PC-9 (cell line): ENCODE results near the gene GABRB3. TPM values are rescaled to one million over a fixed set of nuclear protein-coding genes. Genes with fewer than 3 reads are reported as not detected.

Experiments used
- BruUV-seq: library from RNA; stranded (reverse); fragments of 400-500 nt; replicated peaks from 2 replicates; lab custom pipeline; 2021; lab: Mats Ljungman, UMichigan
- CTCF ChIA-PET: fragments of 300-600 bp; sonication (Branson Sonifier 250); formaldehyde crosslinking; loops from one replicate; lab custom pipeline; 2022; ENCODE audit warnings: antibody characterized with exemption; lab: Charles Lee
- POLR2A ChIA-PET: fragments of 300-600 bp; sonication (Branson Sonifier 250); formaldehyde crosslinking; loops from one replicate; lab custom pipeline; 2022; ENCODE audit warnings: antibody characterized with exemption; ENCODE audit not compliant: unreplicated experiment; lab: Charles Lee
- DNase-seq, 2 experiments: peaks; one replicate each; pipeline versions ENCODE4 v3.0.0 to v3.0.0-alpha.2; 2015 to 2022; ENCODE audit warnings: mixed read lengths in 1 of 2
- H2AFZ ChIP-seq: fragments of 200-600 bp; sonication (generic); 2 replicates; pipeline ENCODE4 v1.8.1; 2017; ENCODE audit warnings: antibody characterized with exemption
- H3F3A ChIP-seq: fragments of 200-600 bp; sonication (generic); 2 replicates; pipeline ENCODE4 v1.8.1; 2017; ENCODE audit warnings: antibody characterized with exemption, mild to moderate bottlenecking, low read depth; ENCODE audit not compliant: insufficient read depth
- H3K27ac ChIP-seq: fragments of 200-600 bp; sonication (generic); 2 replicates; pipeline ENCODE4 v1.6.1; 2016; ENCODE audit warnings: mixed run types
- H3K27me3 ChIP-seq: fragments of 200-600 bp; sonication (generic); 2 replicates; pipeline ENCODE4 v1.6.1; 2016; ENCODE audit warnings: low read depth, mixed run types; ENCODE audit not compliant: insufficient read depth
- H3K36me3 ChIP-seq: fragments of 200-600 bp; sonication (generic); 2 replicates; pipeline ENCODE4 v1.6.1; 2016; ENCODE audit warnings: low read depth, mixed run types
- H3K4me1 ChIP-seq: fragments of 200-600 bp; sonication (generic); replicated peaks from 2 replicates; pipeline ENCODE4 v1.6.1; 2016; ENCODE audit warnings: mixed run types; ENCODE audit not compliant: insufficient read depth
- H3K4me2 ChIP-seq: fragments of 200-600 bp; sonication (generic); 2 replicates; pipeline ENCODE4 v1.6.1; 2017; ENCODE audit warnings: mixed run types
- H3K4me3 ChIP-seq: fragments of 200-600 bp; sonication (generic); 2 replicates; pipeline ENCODE4 v1.6.1; 2016; ENCODE audit warnings: mixed run types
- H3K79me2 ChIP-seq: fragments of 200-600 bp; sonication (generic); 2 replicates; pipeline ENCODE4 v1.6.1; 2017; ENCODE audit warnings: low read depth, mixed run types
- H3K9me2 ChIP-seq: fragments of 200-600 bp; sonication (generic); 2 replicates; pipeline ENCODE4 v1.8.1; 2017; ENCODE audit warnings: mild to moderate bottlenecking; ENCODE audit not compliant: insufficient read depth
- H3K9me3 ChIP-seq: fragments of 200-600 bp; sonication (generic); 2 replicates; pipeline ENCODE4 v1.8.1; 2016; ENCODE audit warnings: low read depth; ENCODE audit not compliant: insufficient read depth
- H4K20me1 ChIP-seq: fragments of 200-600 bp; sonication (generic); 2 replicates; pipeline ENCODE4 v1.8.1; 2017; ENCODE audit not compliant: insufficient read depth
- CTCF ChIP-seq: fragments of 200-600 bp; sonication (generic); conservative IDR thresholded peaks from 2 replicates; pipeline ENCODE4 v1.6.1; 2017; ENCODE audit warnings: mixed run types, antibody characterized with exemption, mild to moderate bottlenecking, moderate library complexity
- EZH2 ChIP-seq: fragments of 200-600 bp; sonication (generic); IDR thresholded peaks from 2 replicates; pipeline ENCODE4 v1.8.0; 2017; ENCODE audit warnings: antibody characterized with exemption, low read depth
- intact Hi-C: fragments of 100-400 bp; cut with micrococcal nuclease; formaldehyde crosslinking; loops from one replicate; pipeline ENCODE4 v1.10.0; 2022; ENCODE audit not compliant: unreplicated experiment
- total RNA-seq: library from RNA; stranded (reverse); gene quantifications from 2 replicates; pipeline ENCODE4 v1.2.3, GENCODE V29; 2021

GABRB3 gene
- total RNA-seq, 1 experiment from 2014 or later = 6.3 TPM

- H3K79me2 ChIP-seq = no peaks in the 10 kb centered on the region
- no peaks in the 10 kb centered on the region for H3F3A ChIP-seq
- H3K9me2 ChIP-seq = no peaks in the 10 kb centered on the region
- no TSS peak for BruUV-seq
- H3K9me3 ChIP-seq = no peaks in the 10 kb centered on the region
- DNase-seq = no peak
- H3K4me3 ChIP-seq = no peak overlapping the region
- H3K27ac ChIP-seq = no peak overlapping the region
- no peaks in the 10 kb centered on the region for H3K27me3 ChIP-seq
- ChIA-PET CTCF (no interaction called here), POLR2A (no interaction called here)
- intact Hi-C loops = no loop called here
- no peak overlapping the region for H2AFZ ChIP-seq
- no peaks in the 10 kb centered on the region for H3K4me1 ChIP-seq
- H3K36me3 ChIP-seq = no peaks in the 10 kb centered on the region
- H3K4me2 ChIP-seq = no peak overlapping the region
- no peaks in the 10 kb centered on the region for H4K20me1 ChIP-seq
- TF ChIP-seq EZH2 = no peak
- TF ChIP-seq CTCF = no peak
Observed at GRCh38 chr15:26564361-26564760, 208.5 kb downstream of the GABRB3 start.

- no TSS peak for BruUV-seq
- H3K4me3 ChIP-seq = no peak overlapping the region
- POLR2A ChIA-PET = no interaction called here
- H3K27ac ChIP-seq = no peak overlapping the region
- no peaks in the 10 kb centered on the region for H3F3A ChIP-seq
- no peaks in the 10 kb centered on the region for H3K9me2 ChIP-seq
- intact Hi-C loops = no loop called here
- no peaks in the 10 kb centered on the region for H3K36me3 ChIP-seq
- H3K4me2 ChIP-seq = no peak overlapping the region
- H3K4me1 ChIP-seq = no peaks in the 10 kb centered on the region
- H3K9me3 ChIP-seq = no peaks in the 10 kb centered on the region
- no peak for DNase-seq
- no peaks in the 10 kb centered on the region for H3K79me2 ChIP-seq
- H2AFZ ChIP-seq = no peak overlapping the region
- no peak for TF ChIP-seq CTCF
- no peak for TF ChIP-seq EZH2
- CTCF ChIA-PET = no interaction called here
- H3K27me3 ChIP-seq = no peaks in the 10 kb centered on the region
- H4K20me1 ChIP-seq = no peaks in the 10 kb centered on the region
Observed at GRCh38 chr15:26562336-26562735, 210.5 kb downstream of the GABRB3 start.

GRCh38 chr15:26561896-26562295 is 211.0 kb downstream of the GABRB3 start:
- ChIA-PET POLR2A (no interaction called here), CTCF (no interaction called here)
- H3K27ac ChIP-seq = no peak overlapping the region
- H3K4me2 ChIP-seq = no peak overlapping the region
- no peaks in the 10 kb centered on the region for H3K79me2 ChIP-seq
- BruUV-seq = no TSS peak
- no peaks in the 10 kb centered on the region for H3K9me3 ChIP-seq
- no peaks in the 10 kb centered on the region for H3K4me1 ChIP-seq
- H3K4me3 ChIP-seq = no peak overlapping the region
- no peaks in the 10 kb centered on the region for H3K36me3 ChIP-seq
- no peaks in the 10 kb centered on the region for H3F3A ChIP-seq
- TF ChIP-seq EZH2 = no peak
- no peak for TF ChIP-seq CTCF
- no peaks in the 10 kb centered on the region for H3K27me3 ChIP-seq
- H2AFZ ChIP-seq = no peak overlapping the region
- no peaks in the 10 kb centered on the region for H3K9me2 ChIP-seq
- DNase-seq = no peak
- H4K20me1 ChIP-seq = no peaks in the 10 kb centered on the region
- intact Hi-C loops = no loop called here
